Activated CD4-positive, CD25-positive, alpha-beta regulatory T cell (primary cell): ENCODE measurements around the gene GARIN5A.
A peak's percentile ranks its signal among the peaks of the same experiment; 100 is the strongest.
"Not testable (repeated sequence)": the region's sequence is repeated elsewhere in the genome, so short reads cannot be mapped to it uniquely, and the experiment has no call there.

Experiments
- DNase-seq, 4 experiments: peaks; one replicate each; lab custom pipeline; 2025; lab: John Stamatoyannopoulos, UW

GARIN5A gene

DNA sequence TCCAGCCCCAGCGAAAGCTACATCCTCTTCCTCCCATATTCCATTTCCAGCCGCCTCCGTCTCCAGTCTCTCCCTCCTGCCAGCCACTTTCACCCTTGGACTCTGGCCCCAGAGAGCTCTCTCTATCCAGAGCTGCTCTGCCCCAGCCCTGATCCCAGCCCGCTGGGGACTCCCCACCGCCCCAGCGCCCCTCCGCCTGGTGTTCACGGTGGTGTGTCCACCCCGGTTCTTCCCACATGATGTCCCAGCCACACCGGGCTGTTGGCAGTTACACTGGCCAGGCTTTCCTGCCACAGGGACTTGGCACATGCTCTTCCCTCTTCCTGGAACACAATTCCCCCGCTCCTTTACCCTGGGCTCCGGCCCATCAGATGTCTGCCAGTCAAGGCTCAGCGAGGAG lies 11.6 kb downstream of the GARIN5A start:
- no peak for DNase-seq

DNA sequence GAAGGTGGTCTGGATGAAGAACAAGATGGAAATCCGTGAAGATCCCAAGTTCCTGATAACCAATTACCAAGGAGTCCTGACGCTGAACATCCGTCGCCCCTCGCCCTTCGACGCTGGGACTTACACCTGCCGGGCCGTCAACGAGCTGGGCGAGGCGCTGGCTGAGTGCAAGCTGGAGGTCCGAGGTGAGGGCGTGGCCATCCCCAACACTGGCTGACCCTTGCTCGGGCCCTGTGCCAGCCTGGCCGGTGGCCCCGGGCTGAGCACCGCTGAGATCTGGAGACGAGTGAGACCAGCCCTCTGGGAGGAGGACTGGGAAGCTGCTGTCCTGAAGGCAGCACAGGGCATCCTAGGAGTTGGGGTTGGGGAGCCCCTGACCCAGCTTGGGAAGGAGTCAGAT lies 12.3 kb downstream of the GARIN5A start:
- no peak for DNase-seq

DNA sequence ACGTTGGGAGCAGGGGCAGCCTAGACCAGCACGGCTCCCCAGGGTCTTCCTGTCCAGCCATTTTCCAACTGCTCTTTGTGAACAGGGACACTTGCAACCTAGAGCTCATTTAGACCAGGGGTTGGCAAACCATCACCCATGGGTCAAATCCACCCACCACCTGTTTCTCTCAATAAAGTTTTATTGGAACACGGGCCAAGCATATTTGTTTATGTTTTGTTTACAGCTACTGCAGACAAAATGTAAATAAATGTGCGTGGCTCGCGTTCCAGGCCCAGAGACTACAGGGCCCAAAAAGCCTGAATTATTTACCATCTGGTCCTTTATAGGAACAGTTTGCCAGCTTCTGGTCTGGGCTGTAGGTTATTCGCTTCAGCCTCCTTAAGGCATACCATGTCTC lies 13.7 kb downstream of the GARIN5A start:
- no peak for DNase-seq

DNA sequence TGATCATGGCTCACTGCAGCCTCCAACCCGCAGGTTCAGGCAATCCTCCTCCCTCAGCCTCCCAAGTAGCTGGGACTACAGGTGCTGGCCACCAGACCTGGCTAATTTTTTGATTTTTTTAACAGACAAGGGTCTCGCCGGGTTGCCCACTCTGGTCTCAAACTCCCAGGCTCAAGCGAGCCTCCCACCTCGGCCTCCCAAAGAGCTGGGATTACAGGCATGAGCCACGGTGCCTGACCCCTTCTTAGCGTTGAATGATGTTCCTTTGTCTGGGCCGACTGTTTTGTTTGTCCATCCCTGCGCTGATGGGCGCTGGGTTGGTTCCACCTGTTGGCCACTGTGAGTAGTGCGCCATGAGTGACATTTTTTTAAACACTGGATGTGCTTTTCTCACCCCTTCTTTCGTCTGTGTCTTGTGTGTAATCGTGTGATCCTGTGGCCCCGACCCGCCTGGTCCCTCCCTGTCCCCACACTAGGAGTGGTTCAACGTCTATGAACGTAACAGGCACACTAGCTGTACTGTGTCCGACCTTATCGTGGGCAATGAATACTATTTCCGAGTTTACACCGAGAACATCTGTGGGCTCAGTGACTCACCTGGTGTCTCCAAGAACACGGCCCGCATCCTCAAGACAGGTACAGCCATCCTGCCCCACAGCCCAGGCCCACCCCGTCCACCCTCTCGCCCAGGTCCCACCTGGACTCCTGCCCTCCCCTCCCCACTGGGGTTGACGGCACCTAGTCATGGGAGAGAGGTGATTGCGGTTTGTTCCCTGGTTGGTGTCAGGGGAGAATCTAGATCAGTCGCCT lies 15.4 kb downstream of the GARIN5A start:
- peak in 1 of 4 experiments; percentile 30 for DNase-seq

DNA sequence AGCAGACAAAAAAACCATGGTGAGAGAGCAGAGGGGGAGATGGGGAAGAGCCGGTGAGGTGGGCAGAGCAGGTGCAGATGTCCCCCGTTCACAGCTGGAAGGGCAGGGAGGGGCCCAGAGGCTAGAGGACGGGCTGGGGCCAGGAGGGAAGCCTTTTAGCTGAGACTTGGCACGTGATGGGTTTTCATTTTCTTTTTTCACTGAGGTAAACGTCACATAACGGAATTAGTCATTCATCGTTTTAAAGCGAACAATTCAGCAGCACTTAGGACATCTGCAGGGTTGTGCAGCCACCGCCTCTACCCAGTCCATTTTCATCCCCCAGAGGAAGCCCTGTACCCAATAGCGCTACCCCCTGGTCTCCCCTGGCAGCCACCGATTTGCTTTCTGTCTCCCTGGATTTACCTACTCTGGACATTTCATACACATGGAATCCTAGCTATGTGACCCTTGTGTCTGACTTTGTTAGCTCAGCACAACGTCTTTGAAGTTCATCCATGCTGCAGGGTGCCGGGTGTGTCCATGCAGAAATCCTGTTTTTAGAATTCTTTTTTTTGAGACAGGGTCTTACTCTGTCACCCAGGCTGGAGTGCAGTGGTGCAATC lies 16.4 kb downstream of the GARIN5A start:
- no peak for DNase-seq

DNA sequence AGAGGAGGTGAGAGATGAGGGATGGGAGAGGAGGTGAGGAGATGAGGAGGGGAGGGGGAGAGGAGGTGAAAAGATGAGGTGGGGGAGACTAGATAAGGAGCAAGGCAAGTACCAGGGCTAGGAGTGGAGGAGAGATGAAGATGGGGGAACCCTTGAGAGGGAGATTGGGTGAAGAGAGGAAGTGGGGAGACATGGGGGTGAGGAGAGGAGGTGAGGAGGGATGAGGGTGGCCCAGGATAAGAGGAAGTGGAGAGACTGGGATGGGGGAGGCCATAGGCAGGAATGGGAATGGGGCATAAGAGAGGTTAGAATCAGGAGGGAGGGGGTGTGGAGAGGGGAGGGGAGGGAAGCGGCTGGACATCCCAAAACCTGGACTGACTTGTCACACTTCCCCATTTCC lies 17.0 kb downstream of the GARIN5A start:
- no peak for DNase-seq

DNA sequence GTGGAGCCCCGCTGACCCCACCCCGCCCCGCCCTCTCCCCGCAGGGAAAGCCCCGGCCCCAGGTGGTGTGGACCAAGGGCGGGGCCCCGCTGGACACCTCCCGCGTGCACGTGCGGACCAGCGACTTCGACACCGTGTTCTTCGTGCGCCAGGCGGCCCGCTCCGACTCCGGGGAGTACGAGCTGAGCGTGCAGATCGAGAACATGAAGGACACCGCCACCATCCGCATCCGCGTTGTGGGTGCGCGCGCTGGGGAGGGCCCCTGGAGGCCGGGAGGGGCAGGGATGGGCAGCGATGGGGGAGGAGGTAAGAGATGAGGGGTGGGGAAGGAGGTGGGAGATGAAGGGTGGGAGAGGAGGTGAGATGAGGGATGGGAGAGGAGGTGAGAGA lies 17.6 kb downstream of the GARIN5A start:
- DNase-seq, result no peak

DNA sequence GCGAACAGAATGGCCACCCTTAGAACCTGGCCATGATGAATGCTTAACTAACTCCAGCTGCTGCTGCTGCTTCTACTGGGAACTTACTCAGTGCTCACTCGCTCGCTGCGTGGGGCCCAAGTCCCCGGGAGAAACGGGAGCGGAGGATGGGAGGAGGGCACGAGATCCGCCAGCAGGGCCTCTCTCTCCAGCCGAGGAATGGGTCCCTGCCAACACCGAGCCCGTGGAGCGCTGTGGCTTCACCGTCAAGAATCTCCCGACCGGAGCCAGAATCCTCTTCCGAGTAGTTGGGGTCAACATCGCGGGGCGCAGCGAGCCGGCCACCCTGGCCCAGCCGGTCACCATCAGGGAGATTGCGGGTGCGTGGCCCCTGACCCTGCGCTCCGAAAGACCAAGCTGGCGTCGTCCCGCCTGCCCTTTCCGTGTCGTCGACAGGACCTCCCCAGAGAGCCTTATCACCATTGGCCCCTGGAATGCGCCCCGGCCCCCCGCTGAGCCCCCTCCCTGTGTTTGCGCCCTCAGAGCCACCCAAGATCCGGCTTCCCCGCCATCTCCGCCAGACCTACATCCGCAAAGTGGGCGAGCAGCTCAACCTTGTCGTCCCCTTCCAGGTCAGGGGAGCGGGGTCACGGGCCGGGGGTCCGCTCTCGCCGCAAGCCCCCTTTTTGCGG lies 18.1 kb downstream of the GARIN5A start:
- no peak for DNase-seq

DNA sequence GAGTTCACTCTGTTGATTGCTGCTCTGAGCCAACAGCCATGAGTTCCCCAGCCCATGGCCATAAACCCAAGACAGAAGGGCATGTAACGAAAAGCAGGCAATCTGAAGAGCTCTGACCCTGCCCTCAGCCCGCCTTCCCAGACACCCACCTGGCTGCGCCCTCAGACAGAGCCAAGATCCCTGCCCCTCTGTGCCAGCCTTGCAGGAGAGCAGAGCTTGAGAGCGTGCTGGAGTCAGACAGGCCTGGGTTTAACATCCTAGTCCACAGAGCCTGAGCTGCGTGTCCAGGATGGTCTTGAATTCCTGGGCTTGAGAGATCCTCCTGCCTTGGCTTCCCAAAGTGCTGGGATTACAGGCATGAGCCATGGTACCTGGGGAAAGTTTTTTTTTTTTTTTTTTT lies 19.3 kb downstream of the GARIN5A start:
- DNase-seq, result no peak

DNA sequence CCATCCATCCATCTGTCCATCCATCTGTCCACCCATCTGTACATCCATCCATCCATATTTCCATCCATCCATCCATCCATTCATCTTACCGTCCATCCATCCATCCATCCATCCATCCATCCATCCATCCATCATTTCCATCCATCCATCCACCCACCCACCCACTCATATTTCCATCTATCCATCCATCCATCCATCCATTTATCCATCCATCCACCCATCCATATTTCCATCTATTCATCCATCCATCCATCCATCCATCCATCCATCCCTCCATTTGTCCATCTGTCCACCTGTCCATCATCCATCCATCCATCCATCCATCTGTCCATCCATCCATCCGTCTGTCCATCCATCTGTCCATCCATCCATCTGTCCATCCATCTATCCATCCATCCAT lies 20.7 kb downstream of the GARIN5A start:
- DNase-seq, result no peak

DNA sequence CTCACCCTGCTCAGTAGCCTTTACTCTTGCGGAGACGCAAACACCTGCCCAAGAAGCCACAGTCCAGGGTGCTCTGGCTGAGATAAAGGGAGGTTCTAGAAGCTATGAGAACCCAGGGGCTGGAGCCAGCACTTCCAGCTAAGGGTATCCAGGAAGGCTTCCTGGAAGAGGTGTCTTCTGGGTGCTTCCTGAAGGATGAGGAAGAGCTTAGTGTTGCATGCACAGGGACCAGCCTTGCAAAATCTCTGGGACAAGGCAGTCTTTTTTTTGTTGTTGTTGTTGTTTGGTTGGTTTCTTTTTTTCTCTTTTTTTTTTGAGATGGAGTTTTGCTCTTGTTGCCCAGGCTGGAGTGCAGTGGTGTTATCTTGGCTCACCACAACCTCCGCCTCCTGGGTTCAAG lies 23.4 kb downstream of the GARIN5A start:
- no peak for DNase-seq

DNA sequence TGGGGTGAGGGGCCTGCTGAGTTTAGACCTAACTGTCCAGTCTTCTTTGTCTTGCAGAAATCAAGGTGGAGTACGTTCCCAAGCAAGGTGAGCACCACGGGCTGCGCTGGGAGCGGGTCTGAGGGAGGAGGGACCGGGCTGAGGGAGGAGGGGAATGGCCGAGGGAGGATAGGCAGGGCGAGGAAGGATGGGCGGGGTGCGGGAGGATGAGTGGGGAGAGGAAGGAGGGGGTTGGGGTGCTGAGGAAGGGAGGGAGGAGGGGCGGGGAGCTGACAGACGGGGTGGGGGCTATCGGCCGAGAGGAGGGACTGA lies 25.5 kb downstream of the GARIN5A start:
- no peak for DNase-seq

DNA sequence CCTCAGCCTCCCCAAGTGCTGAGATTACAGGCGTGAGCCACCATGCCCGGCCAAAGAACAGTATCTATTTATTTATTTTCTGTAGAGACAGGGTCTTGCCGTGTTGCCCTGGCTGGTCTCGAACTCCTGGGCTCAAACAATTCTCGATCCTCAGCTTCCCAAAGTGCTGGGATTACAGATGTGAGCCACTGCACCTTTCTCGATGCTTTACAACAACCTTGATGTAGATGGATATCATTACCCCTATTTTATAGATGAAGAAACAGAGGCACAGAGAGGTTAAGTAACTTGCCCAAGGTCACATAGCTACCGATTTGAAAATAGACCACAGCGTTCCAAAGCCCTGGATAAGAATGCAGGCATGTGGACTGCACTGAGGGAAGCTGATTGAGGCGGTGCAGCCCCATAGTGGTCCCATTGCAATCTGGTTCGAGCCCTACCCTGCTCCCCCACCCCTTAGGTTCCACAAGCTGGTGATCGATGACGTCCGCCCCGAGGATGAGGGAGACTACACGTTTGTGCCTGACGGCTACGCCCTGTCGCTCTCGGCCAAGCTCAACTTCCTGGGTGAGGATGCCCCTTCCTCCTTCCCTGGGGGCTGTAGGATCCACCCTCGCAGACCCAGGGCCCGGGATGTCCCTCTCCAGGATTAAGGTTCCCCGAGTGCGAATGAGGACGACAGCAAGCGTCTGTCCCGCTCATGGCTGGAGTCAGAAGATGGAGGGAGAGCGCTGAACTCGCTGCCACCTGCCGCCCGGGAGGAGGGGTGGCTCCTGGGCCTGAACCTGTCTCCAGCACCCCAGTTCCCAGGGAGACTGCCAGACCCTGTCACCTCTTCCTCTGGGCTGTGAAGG lies 26.1 kb downstream of the GARIN5A start:
- DNase-seq, result no peak

DNA sequence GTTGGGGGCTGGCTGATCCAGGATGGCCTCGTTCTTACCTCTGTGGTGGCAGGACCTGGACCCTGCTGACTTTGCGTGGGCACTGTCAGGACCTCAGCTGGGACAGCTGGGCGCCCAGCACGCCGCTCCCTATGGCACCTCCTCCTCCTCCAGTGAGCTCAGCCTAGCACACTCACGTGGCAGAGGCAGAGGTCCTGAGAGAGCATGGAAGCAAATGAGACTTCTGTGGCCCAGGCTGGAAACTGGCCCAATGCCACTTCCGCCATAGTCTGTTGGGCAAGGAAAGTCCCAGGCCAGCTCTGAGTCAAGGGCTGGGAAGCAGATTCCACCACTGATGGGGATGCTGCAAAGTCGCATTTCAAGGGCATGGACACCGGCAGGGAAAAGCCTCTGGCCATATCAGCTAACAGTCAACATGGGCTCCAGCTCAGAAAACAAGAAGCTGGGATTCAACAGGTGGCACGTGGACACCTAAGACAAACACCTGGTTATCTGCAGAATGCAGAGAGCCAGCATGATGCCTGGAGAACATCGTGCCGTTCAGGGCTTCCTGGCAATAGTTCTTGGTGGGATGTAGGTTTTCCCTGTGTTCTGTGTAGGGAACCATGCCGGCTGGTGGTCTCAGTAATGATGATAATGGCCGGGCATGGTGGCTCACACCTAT lies 27.3 kb downstream of the GARIN5A start:
- no peak for DNase-seq

DNA sequence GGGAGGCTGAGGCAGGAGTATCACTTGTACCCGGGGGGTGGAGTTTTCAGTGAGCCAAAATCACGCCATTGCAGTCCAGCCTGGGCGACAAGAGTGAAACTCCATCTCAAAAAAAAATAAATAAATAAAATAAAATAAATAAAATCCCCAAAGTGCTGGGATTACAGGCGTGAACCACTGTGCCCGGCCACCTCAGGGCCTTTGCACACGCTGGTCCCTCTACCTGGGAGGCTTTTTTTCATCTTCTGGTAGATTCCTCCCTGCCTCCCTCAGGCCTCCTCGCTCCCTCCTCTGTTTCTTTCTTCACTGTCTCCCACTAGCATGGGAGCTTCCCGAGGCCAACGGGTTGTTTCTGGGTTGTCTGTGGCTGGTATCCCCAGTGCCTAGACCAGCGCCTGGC lies 28.9 kb downstream of the GARIN5A start:
- no peak for DNase-seq

DNA sequence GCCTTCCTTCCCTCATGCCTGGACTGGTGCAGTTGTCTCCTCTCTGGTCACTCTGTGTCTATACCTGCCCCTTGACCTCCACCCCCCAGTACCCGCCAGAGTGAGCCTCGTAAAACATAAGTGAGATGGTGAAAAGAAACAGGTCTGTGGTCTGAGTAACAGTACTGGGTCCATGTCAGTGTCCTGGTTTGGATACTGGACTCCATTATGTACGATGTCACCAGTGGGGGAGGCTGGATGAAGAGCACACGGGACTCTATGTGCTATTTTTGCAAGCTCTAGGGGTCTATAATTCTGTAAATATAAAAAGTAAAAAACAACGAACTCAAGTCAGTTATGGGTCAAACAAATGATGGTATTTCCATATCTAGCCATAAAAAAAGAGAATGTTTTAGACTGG lies 29.6 kb downstream of the GARIN5A start:
- DNase-seq, result no peak

DNA sequence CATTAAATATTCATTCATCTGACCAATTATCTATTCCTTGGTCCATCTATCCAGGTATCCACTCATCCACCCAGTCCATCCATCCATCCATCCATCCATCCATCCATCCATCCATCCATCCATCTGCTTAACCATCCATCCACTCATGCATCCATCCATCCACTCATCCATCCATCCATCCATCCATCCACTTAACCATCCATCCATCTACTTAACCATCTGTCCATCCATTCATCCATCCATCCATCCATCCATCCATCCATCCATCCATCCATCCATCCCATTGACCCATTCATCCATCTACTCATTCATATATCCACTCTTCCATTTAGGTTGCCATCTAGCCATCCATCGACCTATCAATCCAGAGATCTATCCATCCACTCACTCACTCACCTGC lies 32.6 kb downstream of the GARIN5A start:
- no peak for DNase-seq

DNA sequence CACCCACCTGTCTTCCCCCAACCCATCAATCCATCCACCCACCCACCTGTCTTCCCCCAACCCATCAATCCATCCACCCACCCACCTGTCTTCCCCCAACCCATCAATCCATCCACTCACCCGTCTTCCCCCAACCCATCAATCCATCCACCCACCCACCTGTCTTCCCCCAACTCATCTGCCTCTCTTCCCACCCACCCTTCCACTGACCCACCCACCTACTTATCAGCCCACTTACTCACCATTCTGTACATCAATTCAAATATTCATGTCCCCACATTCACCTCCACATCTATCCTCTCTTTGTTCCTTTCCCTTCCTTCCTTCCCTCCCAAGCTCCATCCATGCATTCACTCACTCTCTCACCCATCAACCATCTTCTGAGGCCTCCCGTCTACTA lies 37.5 kb downstream of the GARIN5A start:
- not testable (repeated sequence) for DNase-seq

DNA sequence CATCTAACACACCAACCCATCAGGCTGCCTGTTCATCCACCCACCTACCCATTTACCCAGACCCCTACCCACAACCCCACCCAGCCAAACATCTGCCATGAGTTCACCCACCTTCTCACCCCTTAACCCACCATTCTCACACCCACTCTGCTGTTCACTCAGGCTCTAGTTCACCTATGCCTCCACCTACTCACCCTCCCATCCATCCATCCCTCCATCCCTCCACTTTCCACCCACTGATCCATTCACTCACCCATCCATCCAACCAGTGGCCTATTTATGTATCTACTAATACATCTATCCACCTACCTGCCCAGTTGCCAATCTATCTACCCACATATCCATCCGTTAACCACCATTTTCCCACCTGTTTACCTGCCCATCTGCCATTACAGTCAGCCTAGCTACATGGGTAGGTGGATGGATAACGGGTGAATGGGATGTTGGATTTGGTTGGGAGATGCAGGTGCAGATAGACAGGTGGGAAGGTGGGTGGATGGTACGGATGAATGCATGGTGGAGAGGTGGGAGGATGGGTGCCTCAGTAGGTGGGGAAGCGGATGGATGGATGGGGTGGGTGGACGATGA lies 38.7 kb downstream of the GARIN5A start:
- DNase-seq, result no peak

DNA sequence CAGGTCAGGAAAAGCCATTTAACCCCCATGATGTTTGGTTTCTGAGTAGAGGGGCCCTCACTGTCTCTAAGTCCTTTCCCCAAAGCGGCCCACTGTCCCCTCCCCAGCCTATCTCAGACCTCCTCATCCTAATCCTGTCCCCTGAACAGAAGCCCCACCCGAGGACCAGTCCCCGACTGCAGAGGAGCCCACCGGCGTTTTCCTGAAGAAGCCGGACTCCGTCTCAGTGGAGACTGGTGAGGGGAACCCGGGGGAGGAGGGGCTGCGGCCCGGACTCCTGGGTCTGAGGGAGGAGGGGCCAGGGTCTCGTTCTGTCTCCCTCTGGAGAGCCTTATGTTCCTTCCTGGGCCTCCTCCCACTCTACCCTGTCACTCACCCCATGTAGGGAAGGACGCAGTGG lies 41.0 kb downstream of the GARIN5A start:
- no peak for DNase-seq

DNA sequence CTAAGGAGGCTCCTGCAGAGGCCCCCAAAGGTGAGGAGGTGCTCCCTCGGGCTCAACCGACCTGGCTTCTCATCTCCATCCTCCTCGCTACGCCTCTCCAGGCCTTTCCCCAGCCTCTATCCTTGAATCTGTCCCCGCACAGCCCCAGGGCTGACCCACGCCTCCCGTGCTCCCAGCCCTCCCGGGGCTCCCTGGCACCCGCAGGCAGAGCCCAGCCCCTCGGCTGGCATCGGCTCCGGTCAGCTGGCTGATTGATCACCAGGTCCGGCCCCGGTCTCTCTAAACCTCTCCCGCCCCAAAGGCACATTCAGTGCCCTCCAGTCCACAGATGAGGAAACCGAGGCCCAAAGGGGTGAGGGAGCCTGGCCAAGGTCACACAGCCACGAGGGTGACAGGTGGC lies 41.4 kb downstream of the GARIN5A start:
- DNase-seq, result no peak

DNA sequence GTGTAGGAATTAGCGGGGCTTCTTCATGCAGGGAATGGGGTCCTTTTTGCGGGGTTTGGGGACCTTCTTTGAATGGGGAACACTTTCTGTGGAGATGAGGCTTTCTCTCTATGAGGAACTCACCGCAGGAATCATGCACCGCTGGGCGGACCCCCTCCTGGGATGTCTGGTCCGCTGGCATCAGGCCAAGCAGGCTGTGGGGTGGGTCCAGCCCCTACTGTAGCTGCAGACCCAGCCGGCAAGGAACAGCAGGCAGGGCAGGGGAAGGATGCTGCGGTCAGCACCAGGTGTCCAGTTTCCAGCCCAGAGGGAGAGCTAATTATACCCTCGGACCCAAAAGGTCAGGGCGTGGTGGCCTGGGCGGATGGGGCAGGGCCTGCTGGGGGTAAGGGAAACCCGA lies 42.1 kb downstream of the GARIN5A start:
- DNase-seq, result no peak
